Pancreas (tissue), 10 donors: ENCODE results near the gene GRK2. TPM values are rescaled to one million over a fixed set of nuclear protein-coding genes. Genes with fewer than 3 reads are reported as not detected.

Experiments
- ATAC-seq, 4 donors: fragments of 200-7000 bp; cut with Tn5 transposase; one replicate each; pipeline versions ENCODE4 v1.8.0 to v1.9.1; 2020; ENCODE audit warnings: mild to moderate bottlenecking in 4 of 4, moderate library complexity in 4 of 4
- DNase-seq, 6 donors: peaks; one replicate each; pipeline ENCODE4 v3.0.0-alpha.2; 2020
- FAIRE-seq: peaks from 2 replicates; lab custom pipeline; 2012; peaks lifted over from hg19 to GRCh38; lab: Jason Lieb, UNC
- H3K27ac ChIP-seq, 4 donors: fragments of 200-600 bp; sonication (generic); 1 replicate in 3 of 4; 2 replicates in 1 of 4; pipeline versions ENCODE4 v1.5.0 to v1.8.0; 2020
- H3K27me3 ChIP-seq, 4 donors: fragments of 200-600 bp; one replicate each; pipeline ENCODE4 v1.8.0; 2021
- H3K36me3 ChIP-seq, 3 donors: fragments of 200-600 bp; sonication (generic) in 1 of 3; one replicate each; pipeline versions ENCODE4 v1.5.0 to v1.8.0; 2020 to 2021
- H3K4me1 ChIP-seq, 3 donors: fragments of 200-600 bp; one replicate each; pipeline ENCODE4 v1.8.0; 2021
- H3K4me3 ChIP-seq, 4 donors: fragments of 200-600 bp; sonication (generic) in 2 of 4; one replicate each; pipeline versions ENCODE4 v1.5.0 to v1.8.0; 2020 to 2021
- H3K9me3 ChIP-seq, 4 donors: fragments of 200-600 bp; one replicate each; pipeline ENCODE4 v1.8.0; 2021
- CTCF ChIP-seq, 4 donors: fragments of 200-600 bp; sonication (generic) in 3 of 4; IDR thresholded peaks; one replicate each; pipeline versions ENCODE4 v1.5.0 to v1.8.0; 2021; ENCODE audit warnings: antibody characterized with exemption in 4 of 4
- WGBS, 2 donors: extraction: QIAGEN DNeasy Blood & Tissue Kit; methylation state at CpG; one replicate each; pipeline ENCODE4 v1.1.7; 2013; 5-methylcytosine and 5-hydroxymethylcytosine counted together
- intact Hi-C, 3 donors: fragments of 100-400 bp; cut with DNase I; formaldehyde crosslinking; loops; one replicate each; pipeline versions ENCODE4 v1.11.1 to v1.14.2; 2022
- polyA plus RNA-seq, 2 donors: library from polyadenylated mRNA; stranded (reverse); fragments of 200-250 nt; gene quantifications; one replicate each; pipeline ENCODE4 v1.2.3, GENCODE V29; 2013
- total RNA-seq, 6 donors: library from RNA; stranded (reverse); fragmentation: NEBNext Ultra II Directional in 4 of 6; extraction: Animal tissue kit (Norgen Biotek cat#: 25700) in 4 of 6; gene quantifications; one replicate each; pipeline versions ENCODE4 v1.2.1 to v1.2.4, GENCODE V29; 2021 to 2023
- donor health status: healthy with polysubstance abuse.
- donor health status: DM: no; HTN: no; CAD: no; lungs with moderate emphysema.
- donor health status: DM: no; HTN: no; CAD: no.
- donor health status: control.
- donor health status: control.
- donor health status: Bipolar disorder and iron deficiency.
- donor health status: DM: yes; HTN: yes; CAD: no.
- donor health status: DM: no; HTN: no; CAD: no.
- donor health status: DM: no; HTN: no; CAD: no.
- donor health status: DM: yes; HTN: yes; CAD: no.

Gene GRK2
- total and polyA plus RNA-seq, 8 donors = 19.1 to 60.6 (median 24.2) TPM

- intact Hi-C loops = no loop called here
- peak overlapping the region in 2 of 4 donors; percentile 90 to 94 for H3K27ac ChIP-seq
- H3K4me3 ChIP-seq = no peak overlapping the region
- no peaks in the 10 kb centered on the region for H3K9me3 ChIP-seq
- ATAC-seq (no peak), DNase-seq (peak in 2 of 6 donors; percentile 33 to 82), FAIRE-seq (no peak)
- H3K36me3 ChIP-seq = peaks cover 4 to 47% (median 36%) of the 10 kb centered on the region in 3 donors
- H3K4me1 ChIP-seq = peaks cover 6 to 12% (median 9%) of the 10 kb centered on the region in 3 donors
- no peaks in the 10 kb centered on the region for H3K27me3 ChIP-seq
- whole genome bisulfite sequencing, 2 donors = 88 to 91% methylated on average over 39 of the region's 39 CpGs
- no peak for TF ChIP-seq CTCF (IDR thresholded peaks at IDR 0.05)
Measured at GRCh38 chr11:67285541-67286498, 19.5 kb downstream of the GRK2 start.

DNA sequence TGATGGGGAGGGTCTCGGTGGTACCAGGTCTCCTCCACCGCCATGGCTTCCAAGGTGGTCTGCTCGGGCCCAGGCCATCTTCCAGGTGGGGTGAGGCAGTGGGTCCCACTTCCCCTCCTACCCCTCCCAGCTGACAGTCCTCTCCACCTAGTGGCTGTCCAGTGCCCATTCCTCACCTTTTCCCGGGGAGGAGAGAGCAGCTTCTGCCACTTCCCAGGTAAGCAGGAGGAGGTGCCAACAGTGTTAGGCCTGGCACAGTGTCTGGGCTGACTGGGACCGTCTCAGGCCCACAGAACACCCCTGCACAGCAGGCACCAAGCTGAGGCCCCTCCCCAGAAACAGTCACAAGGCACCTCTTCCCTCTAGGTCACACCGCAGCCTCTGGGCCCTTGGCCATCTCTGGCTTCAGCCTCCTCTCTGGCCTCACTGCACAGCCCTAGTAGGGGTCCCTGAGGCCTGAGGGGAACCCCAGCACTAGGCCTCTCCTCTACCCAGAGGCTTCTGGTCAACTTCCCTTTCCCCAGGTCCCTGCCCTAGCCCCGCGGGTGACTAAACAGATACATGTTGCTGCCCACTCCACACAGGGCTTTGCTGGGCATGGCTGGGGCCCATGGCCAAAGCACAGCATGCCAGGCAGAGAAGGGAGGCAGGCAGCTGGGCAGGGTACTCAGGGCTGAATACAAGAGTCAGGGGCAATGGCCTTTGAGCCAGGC, 20.5 kb downstream of the GRK2 start:
- no peaks in the 10 kb centered on the region for H3K27me3 ChIP-seq
- no peak for TF ChIP-seq CTCF (IDR thresholded peaks at IDR 0.05)
- peak in 2 of 4 donors; percentile 2 for ATAC-seq
- no peak overlapping the region for H3K4me3 ChIP-seq
- intact Hi-C loops = no loop called here
- no peaks in the 10 kb centered on the region for H3K9me3 ChIP-seq
- peaks cover 4 to 39% (median 27%) of the 10 kb centered on the region in 3 donors for H3K36me3 ChIP-seq
- no peak for FAIRE-seq
- peak overlapping the region in 3 of 4 donors; percentile 22 to 94 (median 90) for H3K27ac ChIP-seq
- peaks cover 6 to 12% (median 9%) of the 10 kb centered on the region in 3 donors for H3K4me1 ChIP-seq
- 80% methylated on average over 8 of the region's 8 CpGs for WGBS, 2 donors
- DNase-seq = peak in 2 of 6 donors; percentile 40 to 69

- FAIRE-seq (no peak), DNase-seq (peak in 2 of 6 donors; percentile 25 to 35), ATAC-seq (no peak)
- H3K9me3 ChIP-seq = no peaks in the 10 kb centered on the region
- 84 to 86% methylated on average over 14 of the region's 14 CpGs for WGBS, 2 donors
- H3K27me3 ChIP-seq = no peaks in the 10 kb centered on the region
- peaks cover 4 to 31% (median 20%) of the 10 kb centered on the region in 3 donors for H3K36me3 ChIP-seq
- H3K27ac ChIP-seq = peak overlapping the region; percentile 74 to 94 (median 90)
- intact Hi-C loops = no loop called here
- peak overlapping the region in 1 of 4 donors; percentile 51 for H3K4me3 ChIP-seq
- peaks cover 6 to 12% (median 9%) of the 10 kb centered on the region in 3 donors for H3K4me1 ChIP-seq
- TF ChIP-seq CTCF (IDR thresholded peaks at IDR 0.05) = no peak
Measured at GRCh38 chr11:67287355-67288197, 21.3 kb downstream of the GRK2 start.

DNA sequence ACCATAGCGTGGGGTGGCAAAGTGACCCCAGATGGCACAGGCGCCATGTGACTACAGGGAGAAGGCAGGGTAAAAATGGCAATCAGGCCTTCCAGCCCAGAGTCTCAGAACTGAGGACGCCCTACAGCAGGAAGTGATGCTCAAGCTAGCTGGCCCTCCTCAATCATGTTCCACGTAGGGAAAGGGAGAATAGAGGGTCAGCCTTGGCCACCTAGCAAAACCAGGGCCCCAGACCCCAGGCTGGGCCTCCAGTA, 21.9 kb downstream of the GRK2 start:
- Histone ChIP-seq H3K4me1 (peaks cover 6 to 12% (median 9%) of the 10 kb centered on the region in 3 donors), H3K27ac (peak overlapping the region; percentile 74 to 94 (median 90)), H3K36me3 (peaks cover 4 to 25% (median 19%) of the 10 kb centered on the region in 3 donors), H3K27me3 (no peaks in the 10 kb centered on the region), H3K4me3 (peak overlapping the region; percentile 51 to 74 (median 66)), H3K9me3 (no peaks in the 10 kb centered on the region)
- no peak for TF ChIP-seq CTCF (IDR thresholded peaks at IDR 0.05)
- no peak for FAIRE-seq
- peak in 1 of 6 donors; percentile 46 for DNase-seq
- intact Hi-C loops = no loop called here
- 59 to 62% methylated on average over 4 of the region's 4 CpGs for WGBS, 2 donors
- no peak for ATAC-seq
